Hepatocyte (in vitro differentiated cells): Measurements from ENCODE around the gene LRRC32. TPM values are rescaled to one million over a fixed set of nuclear protein-coding genes. Genes with fewer than 3 reads are reported as not detected.

Source experiments
- DNase-seq: peaks from one replicate; pipeline ENCODE4 v3.0.0-alpha.2; 2016; ENCODE audit warnings: low spot score
- H2AFZ ChIP-seq: fragments of 200-600 bp; sonication (generic); 2 replicates; pipeline ENCODE4 v1.6.0; 2016; ENCODE audit warnings: antibody characterized with exemption, mild to moderate bottlenecking
- H3K27ac ChIP-seq: fragments of 200-600 bp; sonication (generic); 2 replicates; pipeline ENCODE4 v1.5.1; 2016; ENCODE audit warnings: mild to moderate bottlenecking
- H3K27me3 ChIP-seq: fragments of 200-600 bp; sonication (generic); 2 replicates; pipeline ENCODE4 v1.6.1; 2016
- H3K36me3 ChIP-seq: fragments of 200-600 bp; sonication (generic); replicated peaks from 2 replicates; pipeline ENCODE4 v1.5.1; 2016; ENCODE audit warnings: low read depth; ENCODE audit not compliant: insufficient read depth
- H3K4me1 ChIP-seq: fragments of 200-600 bp; sonication (generic); 2 replicates; pipeline ENCODE4 v1.5.1; 2016; ENCODE audit warnings: mild to moderate bottlenecking, moderate library complexity; ENCODE audit not compliant: insufficient read depth
- H3K4me2 ChIP-seq: fragments of 200-600 bp; sonication (generic); 2 replicates; pipeline ENCODE4 v1.6.0; 2016
- H3K4me3 ChIP-seq: fragments of 200-600 bp; sonication (generic); 2 replicates; pipeline ENCODE4 v1.5.1; 2016; ENCODE audit warnings: mild to moderate bottlenecking
- H3K79me2 ChIP-seq: fragments of 200-600 bp; sonication (generic); 2 replicates; pipeline ENCODE4 v1.6.0; 2017; ENCODE audit warnings: mild to moderate bottlenecking
- H3K9me2 ChIP-seq: fragments of 200-600 bp; sonication (generic); replicated peaks from 2 replicates; pipeline ENCODE4 v1.6.0; 2017; ENCODE audit warnings: mild to moderate bottlenecking; ENCODE audit not compliant: insufficient read depth
- H3K9me3 ChIP-seq: fragments of 200-600 bp; sonication (generic); 2 replicates; pipeline ENCODE4 v1.5.1; 2016; ENCODE audit warnings: low read depth, mild to moderate bottlenecking
- H4K20me1 ChIP-seq: fragments of 200-600 bp; sonication (generic); 2 replicates; pipeline ENCODE4 v1.6.0; 2016; ENCODE audit warnings: mild to moderate bottlenecking; ENCODE audit not compliant: insufficient read depth, poor library complexity, severe bottlenecking
- CTCF ChIP-seq: fragments of 200-600 bp; sonication (generic); IDR thresholded peaks from 2 replicates; pipeline ENCODE4 v1.5.1; 2016; ENCODE audit warnings: antibody characterized with exemption, mild to moderate bottlenecking; ENCODE audit not compliant: poor library complexity
- EZH2 ChIP-seq: fragments of 200-600 bp; sonication (generic); IDR thresholded peaks from 2 replicates; pipeline ENCODE4 v1.6.1; 2016; ENCODE audit warnings: antibody characterized with exemption, mild to moderate bottlenecking, borderline replicate concordance
- EZH2phosphoT487 ChIP-seq: fragments of 200-600 bp; sonication (generic); IDR thresholded peaks from one replicate; pipeline ENCODE4 v1.6.1; 2018; ENCODE audit warnings: antibody characterized with exemption, mild to moderate bottlenecking, low read depth, moderate library complexity; ENCODE audit not compliant: unreplicated experiment, severe bottlenecking
- WGBS: methylation state at CpG from one replicate; pipeline ENCODE4 v1.1.6; 2016; ENCODE audit warnings: low lambda C conversion rate; ENCODE audit errors: missing lambda C conversion rate; 5-methylcytosine and 5-hydroxymethylcytosine counted together
- polyA plus RNA-seq: library from polyadenylated mRNA; unstranded; fragments of >200 nt; fragmentation: Nextera tagmentation; extraction: Ambion mirVana; gene quantifications from 2 replicates; pipeline ENCODE4 v1.2.1, GENCODE V29; 2016
- total RNA-seq: library from RNA; depleted of rRNA; stranded (reverse); fragments of >200 nt; gene quantifications from 2 replicates; pipeline ENCODE4 v1.2.3, GENCODE V29; 2014

The LRRC32 gene
- total and polyA plus RNA-seq, 2 experiments from 2014 or later = 25.5 to 75.2 TPM

DNA sequence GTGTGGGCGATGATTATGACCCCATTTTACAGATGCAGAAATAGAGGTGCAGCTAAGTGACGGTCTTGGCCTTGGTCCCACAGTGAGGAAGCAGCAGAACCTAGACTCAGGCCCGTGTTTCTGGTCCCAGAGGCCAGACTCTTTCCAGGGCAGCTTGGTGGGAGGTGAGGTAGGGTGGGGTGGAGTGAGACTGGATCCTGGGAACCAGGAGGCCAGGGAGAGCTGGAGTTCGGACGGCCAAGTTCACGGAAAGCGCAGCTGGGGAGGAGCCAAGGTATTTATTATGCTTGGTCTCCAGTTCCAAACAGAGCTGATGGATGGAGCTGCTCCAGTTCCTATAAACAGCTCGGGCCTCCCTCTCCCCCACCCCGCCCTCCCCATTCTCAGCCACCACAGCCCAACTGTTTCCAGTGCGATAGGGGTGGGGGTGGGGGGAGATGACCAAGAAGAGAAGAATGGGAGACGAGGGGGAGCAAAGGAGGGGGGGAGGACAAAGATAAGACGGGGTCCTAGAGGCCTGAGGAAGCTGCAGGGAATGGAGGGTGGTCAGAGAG lies 16.2 kb downstream of the LRRC32 start:
- Histone ChIP-seq H2AFZ (no peak overlapping the region), H4K20me1 (no peaks in the 10 kb centered on the region), H3K36me3 (no peaks in the 10 kb centered on the region), H3K4me2 (peak overlapping the region; percentile 51), H3K9me3 (no peaks in the 10 kb centered on the region), H3K27ac (peak overlapping the region; percentile 90), H3K27me3 (no peaks in the 10 kb centered on the region), H3K9me2 (no peaks in the 10 kb centered on the region), H3K4me3 (no peak overlapping the region), H3K4me1 (peaks cover 37% of the 10 kb centered on the region), H3K79me2 (no peaks in the 10 kb centered on the region)
- DNase-seq = peak; percentile 68
- TF ChIP-seq EZH2phosphoT487 (no peak), CTCF (no peak), EZH2 (no peak)
- 41% methylated on average over 8 of the region's 12 CpGs for WGBS

GRCh38 chr11:76653674-76654284 lies 16.8 kb downstream of the LRRC32 start:
- peak; percentile 46 for DNase-seq
- H3K27ac ChIP-seq = peak overlapping the region; percentile 89
- no peaks in the 10 kb centered on the region for H3K27me3 ChIP-seq
- no peaks in the 10 kb centered on the region for H3K9me2 ChIP-seq
- H3K36me3 ChIP-seq = no peaks in the 10 kb centered on the region
- TF ChIP-seq CTCF (no peak), EZH2phosphoT487 (no peak), EZH2 (no peak)
- WGBS = 81% methylated on average over 10 of the region's 10 CpGs
- H3K4me3 ChIP-seq = no peak overlapping the region
- no peaks in the 10 kb centered on the region for H3K9me3 ChIP-seq
- no peaks in the 10 kb centered on the region for H4K20me1 ChIP-seq
- no peaks in the 10 kb centered on the region for H3K79me2 ChIP-seq
- peak overlapping the region; percentile 51 for H3K4me2 ChIP-seq
- peaks cover 37% of the 10 kb centered on the region for H3K4me1 ChIP-seq
- no peak overlapping the region for H2AFZ ChIP-seq

- no peak for DNase-seq
- Histone ChIP-seq H4K20me1 (no peaks in the 10 kb centered on the region), H3K9me3 (no peaks in the 10 kb centered on the region), H3K4me1 (peaks cover 37% of the 10 kb centered on the region), H2AFZ (no peak overlapping the region), H3K4me3 (no peak overlapping the region), H3K27ac (peak overlapping the region; percentile 89), H3K36me3 (no peaks in the 10 kb centered on the region), H3K4me2 (no peak overlapping the region), H3K27me3 (no peaks in the 10 kb centered on the region), H3K79me2 (no peaks in the 10 kb centered on the region), H3K9me2 (no peaks in the 10 kb centered on the region)
- no peak for TF ChIP-seq EZH2phosphoT487
- 89% methylated on average over 12 of the region's 12 CpGs for WGBS
These were observed 17.4 kb downstream of the LRRC32 start for GRCh38 chr11:76653012-76653673.

DNA sequence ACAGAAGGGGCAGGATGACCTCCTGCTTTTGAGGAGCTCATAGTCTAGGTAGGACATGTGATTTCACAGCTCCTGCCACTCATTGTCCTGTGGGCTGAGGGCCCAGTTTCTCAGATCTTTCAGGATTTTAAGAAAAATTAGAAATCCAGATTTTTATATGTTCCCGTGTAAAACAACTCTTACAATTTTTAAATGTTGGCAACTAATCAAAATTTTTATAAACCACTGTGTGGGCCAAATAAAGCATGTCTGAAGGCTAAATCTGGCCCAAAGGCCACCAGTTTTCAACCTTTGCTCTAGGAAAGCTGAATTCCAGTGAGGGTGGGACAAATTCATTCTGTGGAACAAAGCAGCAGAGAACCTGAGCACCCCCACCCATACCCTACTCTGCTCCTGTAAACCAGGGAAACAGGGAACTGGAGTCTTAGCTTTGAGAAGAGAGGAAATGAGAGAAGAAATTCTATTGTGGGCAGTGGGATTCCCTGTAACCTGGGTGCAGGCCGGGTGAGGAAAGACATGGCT lies 20.6 kb downstream of the LRRC32 start:
- H4K20me1 ChIP-seq = no peaks in the 10 kb centered on the region
- TF ChIP-seq EZH2phosphoT487 = no peak
- TF ChIP-seq CTCF = no peak
- no peak for TF ChIP-seq EZH2
- 100% methylated on average over 2 of the region's 2 CpGs for WGBS
- no peak overlapping the region for H2AFZ ChIP-seq
- no peak overlapping the region for H3K4me2 ChIP-seq
- H3K4me3 ChIP-seq = no peak overlapping the region
- no peaks in the 10 kb centered on the region for H3K9me3 ChIP-seq
- no peaks in the 10 kb centered on the region for H3K27me3 ChIP-seq
- H3K36me3 ChIP-seq = no peaks in the 10 kb centered on the region
- DNase-seq = no peak
- H3K27ac ChIP-seq = no peak overlapping the region
- H3K79me2 ChIP-seq = no peaks in the 10 kb centered on the region
- peaks cover 17% of the 10 kb centered on the region for H3K4me1 ChIP-seq
- no peaks in the 10 kb centered on the region for H3K9me2 ChIP-seq
